MCF 10A (cell line): ENCODE measurements around the gene C1QTNF1. TPM values are rescaled to one million over a fixed set of nuclear protein-coding genes. Genes with fewer than 3 reads are reported as not detected.

Experiments used
- BruUV-seq: library from RNA; stranded (reverse); fragments of 400-500 nt; replicated peaks from 2 replicates; lab custom pipeline; 2021; lab: Mats Ljungman, UMichigan
- CTCF ChIA-PET: fragments of 300-600 bp; sonication (Branson Sonifier 250); formaldehyde crosslinking; extraction: SDS; loops from one replicate; lab custom pipeline; 2021; ENCODE audit warnings: antibody characterized with exemption, inconsistent platforms; lab: Yijun Ruan, JAX
- POLR2A ChIA-PET: fragments of 300-600, 350-650 bp; sonication (Branson Sonifier 250); formaldehyde crosslinking; extraction: SDS; loops from one replicate; lab custom pipeline; 2020; ENCODE audit warnings: antibody characterized with exemption, inconsistent platforms; lab: Yijun Ruan, JAX
- DNase-seq: peaks from one replicate; pipeline ENCODE4 v3.0.0-alpha.2; 2018; ENCODE audit not compliant: unreplicated experiment
- H3K27ac Mint-ChIP-seq: one replicate; pipeline ENCODE4 v1.8.0; 2022; ENCODE audit warnings: mild to moderate bottlenecking, low read depth, mixed read lengths; ENCODE audit not compliant: unreplicated experiment
- H3K27me3 Mint-ChIP-seq: one replicate; pipeline ENCODE4 v1.8.0; 2022; ENCODE audit warnings: mixed read lengths; ENCODE audit not compliant: insufficient read depth, unreplicated experiment
- H3K36me3 Mint-ChIP-seq: one replicate; pipeline ENCODE4 v1.8.0; 2022; ENCODE audit warnings: mild to moderate bottlenecking, moderate library complexity, mixed read lengths; ENCODE audit not compliant: insufficient read depth, unreplicated experiment
- H3K4me1 Mint-ChIP-seq: one replicate; pipeline ENCODE4 v1.8.0; 2022; ENCODE audit warnings: mixed read lengths; ENCODE audit not compliant: insufficient read depth, unreplicated experiment
- H3K4me3 Mint-ChIP-seq: one replicate; pipeline ENCODE4 v1.8.0; 2022; ENCODE audit warnings: mild to moderate bottlenecking, moderate library complexity, mixed read lengths; ENCODE audit not compliant: unreplicated experiment
- H3K9me3 Mint-ChIP-seq: one replicate; pipeline ENCODE4 v1.8.0; 2022; ENCODE audit warnings: mixed read lengths; ENCODE audit not compliant: unreplicated experiment
- CTCF ChIP-seq: fragments of 200-600 bp; IDR thresholded peaks from one replicate; pipeline ENCODE4 v1.8.0; 2022; ENCODE audit warnings: antibody characterized with exemption, mild to moderate bottlenecking; ENCODE audit not compliant: unreplicated experiment
- intact Hi-C: fragments of 100-400 bp; cut with micrococcal nuclease; formaldehyde crosslinking; loops from 2 replicates; pipeline ENCODE4 v1.14.1; 2022
- total RNA-seq: library from RNA; stranded (reverse); gene quantifications from 2 replicates; pipeline ENCODE4 v1.2.3, GENCODE V29; 2022

C1QTNF1 gene
- total RNA-seq, 1 experiment from 2014 or later = 3.0 TPM

- H3K4me1 Mint-ChIP-seq = peaks cover 21% of the 10 kb centered on the region
- no peak for DNase-seq
- intact Hi-C loops = no loop called here
- POLR2A ChIA-PET = interaction anchor here (0.7 to 1.0 kb wide), 3 partner anchors 8 to 29 kb away, joined by 3 to 4 read pairs (median 4); partner anchors contain the start of gene ENGASE
- no TSS peak for BruUV-seq
- CTCF ChIA-PET = interaction anchor here (0.5 to 7.2 kb wide), 35 partner anchors 10 to 1083 kb away, joined by 3 to 73 read pairs (median 4); partner anchors contain the start of gene ENGASE
- no peaks in the 10 kb centered on the region for H3K36me3 Mint-ChIP-seq
- TF ChIP-seq CTCF = no peak
- H3K27ac Mint-ChIP-seq = no peak overlapping the region
- no peaks in the 10 kb centered on the region for H3K9me3 Mint-ChIP-seq
- H3K27me3 Mint-ChIP-seq = peaks cover 26% of the 10 kb centered on the region
- H3K4me3 Mint-ChIP-seq = no peak overlapping the region
Observed at GRCh38 chr17:79045001-79045729, 21.2 kb downstream of the C1QTNF1 start.

- no peaks in the 10 kb centered on the region for H3K36me3 Mint-ChIP-seq
- BruUV-seq = no TSS peak
- POLR2A ChIA-PET = interaction anchor here (0.7 to 1.0 kb wide), 3 partner anchors 9 to 29 kb away, joined by 3 to 4 read pairs (median 4); partner anchors contain the start of gene ENGASE
- peaks cover 17% of the 10 kb centered on the region for H3K4me1 Mint-ChIP-seq
- no peaks in the 10 kb centered on the region for H3K9me3 Mint-ChIP-seq
- H3K27me3 Mint-ChIP-seq = peaks cover 30% of the 10 kb centered on the region
- TF ChIP-seq CTCF = peak; percentile 92
- intact Hi-C loops = loop anchor here (1.0 kb wide), 2 partner anchors 36 to 347 kb away; no protein-coding TSS in a partner anchor
- CTCF ChIA-PET = interaction anchor here (0.5 to 7.2 kb wide), 29 partner anchors 10 to 1082 kb away, joined by 3 to 73 read pairs (median 6); partner anchors contain the start of gene ENGASE
- peak; percentile 75 for DNase-seq
- no peak overlapping the region for H3K27ac Mint-ChIP-seq
- no peak overlapping the region for H3K4me3 Mint-ChIP-seq
Observed at GRCh38 chr17:79045842-79046196, 21.9 kb downstream of the C1QTNF1 start.

GRCh38 chr17:79046197-79046915 lies 22.4 kb downstream of the C1QTNF1 start:
- no peaks in the 10 kb centered on the region for H3K36me3 Mint-ChIP-seq
- no peak overlapping the region for H3K27ac Mint-ChIP-seq
- peaks cover 14% of the 10 kb centered on the region for H3K4me1 Mint-ChIP-seq
- CTCF ChIA-PET = interaction anchor here (0.7 to 7.2 kb wide), 22 partner anchors 10 to 356 kb away, joined by 3 to 73 read pairs (median 7); partner anchors contain the start of gene ENGASE
- no peaks in the 10 kb centered on the region for H3K9me3 Mint-ChIP-seq
- intact Hi-C loops = loop anchor here (1.0 kb wide), 2 partner anchors 36 to 347 kb away; no protein-coding TSS in a partner anchor
- no TSS peak for BruUV-seq
- POLR2A ChIA-PET = interaction anchor here (0.7 to 0.9 kb wide), 2 partner anchors 27 to 28 kb away, joined by 3 to 4 read pairs; partner anchors contain the start of gene ENGASE
- peaks cover 35% of the 10 kb centered on the region for H3K27me3 Mint-ChIP-seq
- no peak for TF ChIP-seq CTCF
- no peak overlapping the region for H3K4me3 Mint-ChIP-seq
- DNase-seq = no peak
